ENCODE results near the gene MAP1LC3B.

The MAP1LC3B gene

GRCh38 chr16:87411375-87412271 is 19.5 kb downstream of the MAP1LC3B start:
- DNase-seq = no peak

GRCh38 chr16:87412371-87412995 is 20.3 kb downstream of the MAP1LC3B start:
- DNase-seq = no peak

GRCh38 chr16:87412996-87413421 is 20.9 kb downstream of the MAP1LC3B start:
- no peak for DNase-seq

GRCh38 chr16:87414251-87414680 is 22.1 kb downstream of the MAP1LC3B start:
- no peak for DNase-seq

GRCh38 chr16:87415441-87415840 is 23.3 kb downstream of the MAP1LC3B start:
- DNase-seq = no peak

- no peak for DNase-seq
These were observed 24.8 kb downstream of the MAP1LC3B start for GRCh38 chr16:87416826-87417527.

DNA sequence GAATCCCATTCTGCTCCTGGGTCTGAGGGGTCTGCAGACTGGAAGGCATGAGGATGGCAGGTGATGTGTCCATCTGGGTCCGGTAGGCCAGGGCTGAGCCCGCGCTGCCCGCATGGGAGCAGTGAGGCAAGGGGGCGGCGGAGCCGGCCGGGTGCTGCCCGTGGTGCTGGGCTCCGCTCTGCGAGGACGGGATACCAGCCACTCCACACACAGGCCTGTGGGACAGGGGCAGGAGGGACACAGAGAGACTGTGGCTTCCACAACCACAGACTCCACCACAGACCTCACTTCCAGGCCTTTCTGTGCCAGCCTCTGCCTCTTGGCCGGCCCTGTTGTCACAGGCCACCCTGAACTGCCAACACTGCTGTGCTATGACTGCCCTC is 25.4 kb downstream of the MAP1LC3B start:
- no peak for DNase-seq

DNA sequence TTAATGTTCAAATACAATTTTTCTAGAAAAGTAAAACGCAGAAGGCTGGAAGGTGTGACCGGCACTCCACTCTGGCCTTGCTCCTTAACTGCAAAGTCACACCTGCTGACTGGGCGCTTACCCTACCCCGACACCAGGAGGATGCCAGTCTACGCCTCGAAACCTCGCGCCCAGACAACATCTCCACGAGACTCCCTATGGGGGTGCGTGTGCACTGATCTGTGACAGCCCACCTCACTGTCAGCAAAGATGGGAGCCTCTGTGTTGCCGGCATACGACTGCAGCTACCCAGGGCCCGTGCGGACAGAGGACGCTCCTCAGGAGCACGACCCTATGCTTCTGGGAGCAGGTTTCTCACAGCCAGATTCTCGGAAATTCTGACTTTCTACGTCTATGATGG is 26.1 kb downstream of the MAP1LC3B start:
- DNase-seq = no peak

- no peak for DNase-seq
These were observed 26.5 kb downstream of the MAP1LC3B start for GRCh38 chr16:87418644-87419043.

GRCh38 chr16:87420026-87421002 is 28.2 kb downstream of the MAP1LC3B start:
- DNase-seq = no peak

GRCh38 chr16:87421003-87421912 is 29.1 kb downstream of the MAP1LC3B start:
- no peak for DNase-seq

DNA sequence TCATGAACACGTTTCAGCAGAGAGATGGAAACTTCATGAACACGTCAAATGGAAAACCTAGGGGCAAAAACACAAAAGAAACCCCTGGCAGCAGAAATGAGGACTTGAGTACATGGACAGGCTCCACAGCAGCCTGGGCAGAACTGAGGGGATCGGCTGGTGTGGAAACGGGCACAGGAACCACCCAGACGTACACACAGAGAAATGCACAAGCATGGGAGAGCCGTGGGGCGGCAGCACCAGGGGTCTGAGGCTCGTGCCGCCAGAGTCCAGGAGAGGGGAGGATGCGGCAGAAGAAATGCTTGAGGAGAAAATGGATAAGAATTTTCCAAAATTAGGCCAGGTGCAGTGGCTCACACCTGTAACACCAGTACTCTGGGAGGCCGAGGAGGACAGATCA is 30.0 kb downstream of the MAP1LC3B start:
- DNase-seq = no peak

- no peak for DNase-seq
These were observed 31.3 kb downstream of the MAP1LC3B start for GRCh38 chr16:87423429-87423828.

GRCh38 chr16:87424266-87424665 is 32.1 kb downstream of the MAP1LC3B start:
- DNase-seq = no peak

- no peak for DNase-seq
These were observed 33.8 kb downstream of the MAP1LC3B start for GRCh38 chr16:87425941-87426340.

GRCh38 chr16:87426423-87427215 is 34.5 kb downstream of the MAP1LC3B start:
- no peak for DNase-seq

DNA sequence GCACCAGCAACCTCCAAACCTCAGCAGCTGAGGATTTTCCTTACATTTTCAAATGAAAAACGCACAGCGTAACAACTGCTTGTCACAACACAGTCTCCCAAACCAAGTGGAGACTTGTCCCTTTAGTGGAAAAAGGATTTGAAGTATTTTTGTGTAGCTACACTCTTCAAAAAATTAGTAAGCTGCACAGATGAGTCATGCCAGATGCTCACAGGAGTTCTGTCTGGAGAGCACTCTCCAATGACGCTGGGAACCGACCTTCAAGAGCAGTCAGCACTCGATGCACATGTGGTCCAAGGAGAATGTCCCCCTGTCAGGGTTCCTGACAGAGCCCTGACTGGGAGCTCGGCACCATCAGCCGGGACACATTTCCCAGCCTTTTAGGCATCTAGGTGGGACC is 39.8 kb downstream of the MAP1LC3B start:
- no peak for DNase-seq

GRCh38 chr16:87432330-87432915 is 40.3 kb downstream of the MAP1LC3B start:
- no peak for DNase-seq

- no peak for DNase-seq
These were observed 42.1 kb downstream of the MAP1LC3B start for GRCh38 chr16:87434146-87434667.
